Skeletal muscle satellite cell (primary cell): ENCODE data around the gene OSGEPL1. TPM values are rescaled to one million over a fixed set of nuclear protein-coding genes. Genes with fewer than 3 reads are reported as not detected.

Experiments
- H3K27me3 ChIP-seq: 2 replicates; pipeline ENCODE4 v1.7.0; 2013; ENCODE audit warnings: low read length; ENCODE audit not compliant: control insufficient read depth, insufficient read depth
- H3K36me3 ChIP-seq: 2 replicates; pipeline ENCODE4 v1.7.0; 2013; ENCODE audit warnings: mild to moderate bottlenecking, control low read depth, low read length; ENCODE audit not compliant: insufficient read depth
- H3K4me1 ChIP-seq: 2 replicates; pipeline ENCODE4 v1.7.0; 2013; ENCODE audit warnings: low read length; ENCODE audit not compliant: control insufficient read depth, insufficient read depth
- H3K4me2 ChIP-seq: 2 replicates; pipeline ENCODE4 v1.7.0; 2013; ENCODE audit warnings: mild to moderate bottlenecking, low read length
- H3K4me3 ChIP-seq: 2 replicates; pipeline ENCODE4 v1.7.0; 2013; ENCODE audit warnings: low read length
- H3K9ac ChIP-seq: 2 replicates; pipeline ENCODE4 v1.7.0; 2013; ENCODE audit warnings: mild to moderate bottlenecking, low read depth, low read length, moderate library complexity
- H3K9me3 ChIP-seq: replicated peaks from 2 replicates; pipeline ENCODE4 v1.7.0; 2013; ENCODE audit warnings: mild to moderate bottlenecking, control low read depth, low read length
- total RNA-seq: library from RNA; depleted of rRNA; stranded (reverse); fragments of >200 nt; gene quantifications from 2 replicates; pipeline ENCODE4 v1.2.3, GENCODE V29; 2012; rRNA removed

Gene OSGEPL1
- 8.6 and 12.0 TPM in 2 replicates for total RNA-seq

- Histone ChIP-seq H3K4me2 (peak within 1 kb of the TSS; percentile 86), H3K4me3 (peak within 1 kb of the TSS; percentile 83), H3K9me3 (no peaks in the 10 kb centered on the region), H3K9ac (peak within 1 kb of the TSS; percentile 90), H3K36me3 (peaks cover 9% of the 10 kb centered on the region), H3K4me1 (peaks cover 15% of the 10 kb centered on the region), H3K27me3 (no peaks in the 10 kb centered on the region)
These were observed at the start of gene OSGEPL1 for GRCh38 chr2:189762551-189763298. TSS of gene OSGEPL1 (minus strand) at chr2:189762792. CDS start at chr2:189761640, 1,152 bp downstream.

GRCh38 chr2:189803431-189803830 is 40.8 kb upstream of the OSGEPL1 start:
- H3K4me1 ChIP-seq = peaks cover 19% of the 10 kb centered on the region
- no peaks in the 10 kb centered on the region for H3K9me3 ChIP-seq
- peaks cover 25% of the 10 kb centered on the region for H3K36me3 ChIP-seq
- no peak overlapping the region for H3K4me2 ChIP-seq
- no peak overlapping the region for H3K4me3 ChIP-seq
- no peak overlapping the region for H3K9ac ChIP-seq
- H3K27me3 ChIP-seq = no peaks in the 10 kb centered on the region

- Histone ChIP-seq H3K9ac (no peak overlapping the region), H3K4me2 (no peak overlapping the region), H3K4me1 (peaks cover 19% of the 10 kb centered on the region), H3K27me3 (no peaks in the 10 kb centered on the region), H3K9me3 (no peaks in the 10 kb centered on the region), H3K4me3 (no peak overlapping the region), H3K36me3 (peaks cover 28% of the 10 kb centered on the region)
These were observed 39.9 kb upstream of the OSGEPL1 start for GRCh38 chr2:189802396-189802912.

GRCh38 chr2:189799531-189799930 is 36.9 kb upstream of the OSGEPL1 start:
- Histone ChIP-seq H3K9ac (no peak overlapping the region), H3K4me1 (peaks cover 19% of the 10 kb centered on the region), H3K27me3 (no peaks in the 10 kb centered on the region), H3K9me3 (no peaks in the 10 kb centered on the region), H3K4me2 (peak overlapping the region; percentile 31), H3K4me3 (no peak overlapping the region), H3K36me3 (peaks cover 36% of the 10 kb centered on the region)

GRCh38 chr2:189799030-189799331 is 36.4 kb upstream of the OSGEPL1 start:
- no peak overlapping the region for H3K9ac ChIP-seq
- H3K27me3 ChIP-seq = no peaks in the 10 kb centered on the region
- H3K36me3 ChIP-seq = peaks cover 33% of the 10 kb centered on the region
- no peaks in the 10 kb centered on the region for H3K9me3 ChIP-seq
- H3K4me3 ChIP-seq = no peak overlapping the region
- H3K4me1 ChIP-seq = peaks cover 19% of the 10 kb centered on the region
- no peak overlapping the region for H3K4me2 ChIP-seq

GRCh38 chr2:189798312-189799029 is 35.9 kb upstream of the OSGEPL1 start:
- Histone ChIP-seq H3K4me1 (peaks cover 19% of the 10 kb centered on the region), H3K9me3 (no peaks in the 10 kb centered on the region), H3K4me3 (no peak overlapping the region), H3K36me3 (peaks cover 37% of the 10 kb centered on the region), H3K27me3 (no peaks in the 10 kb centered on the region), H3K9ac (no peak overlapping the region), H3K4me2 (no peak overlapping the region)

- no peaks in the 10 kb centered on the region for H3K9me3 ChIP-seq
- H3K36me3 ChIP-seq = peaks cover 42% of the 10 kb centered on the region
- no peak overlapping the region for H3K9ac ChIP-seq
- H3K4me1 ChIP-seq = peaks cover 19% of the 10 kb centered on the region
- no peak overlapping the region for H3K4me3 ChIP-seq
- H3K27me3 ChIP-seq = no peaks in the 10 kb centered on the region
- no peak overlapping the region for H3K4me2 ChIP-seq
These were observed 35.3 kb upstream of the OSGEPL1 start for GRCh38 chr2:189797902-189798301.

GRCh38 chr2:189794310-189794709 is 31.7 kb upstream of the OSGEPL1 start:
- Histone ChIP-seq H3K36me3 (peaks cover 33% of the 10 kb centered on the region), H3K4me2 (no peak overlapping the region), H3K4me1 (peaks cover 5% of the 10 kb centered on the region), H3K9me3 (no peaks in the 10 kb centered on the region), H3K9ac (no peak overlapping the region), H3K27me3 (no peaks in the 10 kb centered on the region), H3K4me3 (no peak overlapping the region)

- no peak overlapping the region for H3K9ac ChIP-seq
- H3K4me3 ChIP-seq = no peak overlapping the region
- no peak overlapping the region for H3K4me2 ChIP-seq
- H3K9me3 ChIP-seq = no peaks in the 10 kb centered on the region
- no peaks in the 10 kb centered on the region for H3K27me3 ChIP-seq
- H3K4me1 ChIP-seq = no peaks in the 10 kb centered on the region
- H3K36me3 ChIP-seq = peaks cover 35% of the 10 kb centered on the region
These were observed 28.9 kb upstream of the OSGEPL1 start for GRCh38 chr2:189791338-189792042.

GRCh38 chr2:189783927-189784867 is 21.6 kb upstream of the OSGEPL1 start, which contains the start of the genes ORMDL1 and PMS1:
TSS of gene ORMDL1 (minus strand) at chr2:189784339. CDS start at chr2:189782595, 1,744 bp downstream.
TSS of gene PMS1 (plus strand) at chr2:189784450. CDS start at chr2:189791810, 7,360 bp downstream.
- peaks cover 14% of the 10 kb centered on the region for H3K4me1 ChIP-seq
- no peaks in the 10 kb centered on the region for H3K9me3 ChIP-seq
- peak within 1 kb of the TSS; percentile 92 for H3K4me3 ChIP-seq
- peak within 1 kb of the TSS; percentile 92 for H3K9ac ChIP-seq
- H3K27me3 ChIP-seq = no peaks in the 10 kb centered on the region
- H3K4me2 ChIP-seq = peak within 1 kb of the TSS; percentile 88
- peaks cover 22% of the 10 kb centered on the region for H3K36me3 ChIP-seq
